Lung (tissue), 12 donors: ENCODE measurements around the gene DPRX. TPM values are rescaled to one million over a fixed set of nuclear protein-coding genes. Genes with fewer than 3 reads are reported as not detected.
A peak's percentile ranks its signal among the peaks of the same experiment; 100 is the strongest.

Experiments
- ATAC-seq: fragments of 200-7000 bp; cut with Tn5 transposase; one replicate; pipeline ENCODE4 v1.9.1; 2020; ENCODE audit warnings: moderate number of reproducible peaks; ENCODE audit not compliant: insufficient read depth, low FRiP score
- DNase-seq, 3 donors: peaks; one replicate each; pipeline ENCODE4 v3.0.0-alpha.2; 2013 to 2017
- H3K27ac ChIP-seq, 2 donors: one replicate each; pipeline ENCODE4 v1.5.1; 2013; ENCODE audit warnings: mild to moderate bottlenecking in 2 of 2, moderate library complexity in 2 of 2, control low read depth in 1 of 2, inconsistent platforms in 1 of 2, low read depth in 1 of 2, low read length in 1 of 2
- H3K27me3 ChIP-seq, 3 donors: one replicate each; pipeline ENCODE4 v1.5.1; 2013; ENCODE audit warnings: low read length in 2 of 3; ENCODE audit not compliant: control insufficient read depth in 3 of 3, insufficient read depth in 3 of 3
- H3K36me3 ChIP-seq, 4 donors: one replicate each; pipeline ENCODE4 v1.5.1; 2013; ENCODE audit warnings: low read length in 4 of 4, mild to moderate bottlenecking in 1 of 4, moderate library complexity in 1 of 4; ENCODE audit not compliant: control insufficient read depth in 4 of 4, insufficient read depth in 4 of 4
- H3K4me1 ChIP-seq, 5 donors: one replicate each; pipeline ENCODE4 v1.5.1; 2013; ENCODE audit warnings: low read length in 5 of 5, mild to moderate bottlenecking in 2 of 5, moderate library complexity in 1 of 5; ENCODE audit not compliant: control insufficient read depth in 5 of 5, insufficient read depth in 5 of 5
- H3K4me3 ChIP-seq: one replicate; pipeline ENCODE4 v1.5.1; 2013; ENCODE audit warnings: mild to moderate bottlenecking, control low read depth, moderate library complexity
- H3K9ac ChIP-seq, 2 donors: one replicate each; pipeline ENCODE4 v1.5.1; 2013; ENCODE audit warnings: low read length in 2 of 2, control low read depth in 1 of 2; ENCODE audit not compliant: insufficient read depth in 1 of 2
- H3K9me3 ChIP-seq, 4 donors: one replicate each; pipeline ENCODE4 v1.5.1; 2013; ENCODE audit warnings: low read length in 3 of 4, mild to moderate bottlenecking in 1 of 4, moderate library complexity in 1 of 4; ENCODE audit not compliant: control insufficient read depth in 4 of 4, insufficient read depth in 3 of 4
- CTCF ChIP-seq: IDR thresholded peaks from 2 replicates; pipeline ENCODE4 v1.5.1; 2012; ENCODE audit warnings: mild to moderate bottlenecking; ENCODE audit errors: control extremely low read depth, extremely low read depth
- WGBS, 2 donors: extraction: QIAGEN DNeasy Blood & Tissue Kit; methylation state at CpG; one replicate each; pipeline ENCODE4 v1.1.7; 2013; 5-methylcytosine and 5-hydroxymethylcytosine counted together
- polyA plus RNA-seq, 2 donors: library from polyadenylated mRNA; stranded (reverse); fragments of 200-250 nt; gene quantifications; one replicate each; pipeline ENCODE4 v1.2.1, GENCODE V29; 2013
- total RNA-seq, 2 donors: library from RNA; depleted of rRNA in 1 of 2; stranded (reverse); fragments of >200 nt in 1 of 2; gene quantifications; one replicate each; pipeline ENCODE4 v1.2.1, GENCODE V29; 2014 to 2021
- donor health status: control.
- donor health status: control.
- donor health status: Bipolar disorder and iron deficiency.
- donor health status: healthy.
- donor health status: DM: yes; HTN: yes; CAD: no.

The DPRX gene
- total and polyA plus RNA-seq, 4 donors, result 0.17 TPM; not detected in 3

- TF ChIP-seq CTCF, result no peak
- no peak overlapping the region for H3K9ac ChIP-seq
- no peak overlapping the region for H3K27ac ChIP-seq
- ATAC-seq (no peak), DNase-seq (no peak)
- peaks cover 0 to 13% (median 5%) of the 10 kb centered on the region in 4 donors for H3K9me3 ChIP-seq
- WGBS, 2 donors, result 90 to 92% methylated on average over 8 of the region's 8 CpGs
- H3K4me1 ChIP-seq, result peaks cover 0 to 2% (median 0%) of the 10 kb centered on the region in 5 donors
- no peaks in the 10 kb centered on the region for H3K36me3 ChIP-seq
- no peaks in the 10 kb centered on the region for H3K27me3 ChIP-seq
- H3K4me3 ChIP-seq, result no peak overlapping the region
These were observed 23.4 kb downstream of the DPRX start for GRCh38 chr19:53655042-53655665.

- Histone ChIP-seq H3K9ac (no peak overlapping the region), H3K4me3 (no peak overlapping the region), H3K4me1 (peaks cover 0 to 2% (median 0%) of the 10 kb centered on the region in 5 donors), H3K27ac (no peak overlapping the region), H3K27me3 (no peaks in the 10 kb centered on the region), H3K36me3 (no peaks in the 10 kb centered on the region), H3K9me3 (peaks cover 0 to 11% (median 2%) of the 10 kb centered on the region in 4 donors)
- no peak for DNase-seq
- WGBS, 2 donors, result 89 to 95% methylated on average over 4 of the region's 4 CpGs
- no peak for TF ChIP-seq CTCF
- ATAC-seq, result no peak
These were observed 25.5 kb downstream of the DPRX start for GRCh38 chr19:53657330-53657729.

- no peaks in the 10 kb centered on the region for H3K27me3 ChIP-seq
- H3K4me3 ChIP-seq, result no peak overlapping the region
- TF ChIP-seq CTCF, result no peak
- peaks cover 0 to 11% (median 2%) of the 10 kb centered on the region in 4 donors for H3K9me3 ChIP-seq
- ATAC-seq (no peak), DNase-seq (peak in 1 of 3 donors; percentile 13)
- WGBS, 2 donors, result 63 to 77% methylated on average over 7 of the region's 7 CpGs
- H3K36me3 ChIP-seq, result no peaks in the 10 kb centered on the region
- no peak overlapping the region for H3K9ac ChIP-seq
- H3K27ac ChIP-seq, result no peak overlapping the region
- H3K4me1 ChIP-seq, result peaks cover 0 to 2% (median 0%) of the 10 kb centered on the region in 5 donors
These were observed 26.0 kb downstream of the DPRX start for GRCh38 chr19:53657778-53658177.
